Activated naive CD8-positive, alpha-beta T cell treated with anti-CD3 and anti-CD28 coated beads, Interleukin-2, amount 50 U/mL, for 24 hours (primary cell): ENCODE measurements around the gene BCAS1.

Source experiments
- ATAC-seq: fragments of 150-1000 bp; cut with Tn5 transposase; one replicate; pipeline ENCODE4 v1.10.0; 2021
- DNase-seq: peaks from one replicate; pipeline ENCODE4 v3.0.0; 2021
- H3K27ac Mint-ChIP-seq: one replicate; pipeline ENCODE4 v1.8.0; 2021; ENCODE audit warnings: mild to moderate bottlenecking, mixed read lengths
- H3K27me3 Mint-ChIP-seq: one replicate; pipeline ENCODE4 v1.8.0; 2021; ENCODE audit warnings: mixed read lengths
- H3K36me3 Mint-ChIP-seq: one replicate; pipeline ENCODE4 v1.8.0; 2021; ENCODE audit warnings: low read depth, mixed read lengths
- H3K4me1 Mint-ChIP-seq: one replicate; pipeline ENCODE4 v1.8.0; 2021; ENCODE audit warnings: mixed read lengths
- H3K4me3 Mint-ChIP-seq: one replicate; pipeline ENCODE4 v1.8.0; 2021; ENCODE audit warnings: mild to moderate bottlenecking, moderate library complexity, mixed read lengths
- H3K9me3 Mint-ChIP-seq: one replicate; pipeline ENCODE4 v1.8.0; 2021; ENCODE audit warnings: mixed read lengths

BCAS1 gene

DNA sequence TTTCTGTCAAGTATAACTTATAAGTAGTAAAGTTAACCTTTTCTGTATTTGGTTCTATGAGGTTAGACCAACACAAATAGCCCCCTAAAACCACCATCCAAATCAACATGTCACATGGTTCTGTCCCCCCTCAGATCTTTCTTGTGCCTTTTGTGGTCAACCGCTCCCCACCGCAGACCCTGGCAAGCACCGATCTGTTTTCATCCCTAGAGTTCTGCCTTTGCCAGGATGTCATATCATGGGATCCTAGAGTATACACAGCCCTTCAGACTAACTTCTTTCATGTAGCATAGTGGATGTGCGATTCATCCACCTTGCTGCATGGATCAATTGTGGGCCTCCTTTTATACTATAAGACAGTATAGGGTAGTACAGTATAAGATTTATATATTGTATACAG, 124.3 kb downstream of the BCAS1 start:
- no peak overlapping the region for H3K4me3 Mint-ChIP-seq
- no peaks in the 10 kb centered on the region for H3K36me3 Mint-ChIP-seq
- no peaks in the 10 kb centered on the region for H3K9me3 Mint-ChIP-seq
- no peaks in the 10 kb centered on the region for H3K27me3 Mint-ChIP-seq
- no peak overlapping the region for H3K27ac Mint-ChIP-seq
- DNase-seq (no peak), ATAC-seq (no peak)
- peaks cover 48% of the 10 kb centered on the region for H3K4me1 Mint-ChIP-seq

DNA sequence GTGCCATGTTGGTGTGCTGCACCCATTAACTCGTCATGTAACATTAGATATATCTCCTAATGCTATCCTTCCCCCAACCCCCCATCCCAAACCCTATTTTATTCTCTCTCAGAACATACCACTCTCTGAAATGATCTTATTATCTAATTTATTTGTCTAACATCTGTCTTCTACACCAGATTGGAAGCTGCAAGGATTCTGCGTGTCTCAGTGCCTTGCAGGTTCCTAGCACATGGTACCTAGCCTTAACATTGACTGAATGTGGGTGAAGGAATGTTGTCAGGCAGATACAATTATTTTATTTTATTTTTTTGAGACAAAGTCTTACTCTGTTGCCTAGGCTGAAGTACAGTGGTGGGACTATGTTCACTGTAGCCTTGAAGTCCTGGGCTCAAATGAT, 124.9 kb downstream of the BCAS1 start:
- Mint-ChIP-seq H3K27ac (no peak overlapping the region), H3K9me3 (no peaks in the 10 kb centered on the region), H3K36me3 (no peaks in the 10 kb centered on the region), H3K4me1 (peaks cover 51% of the 10 kb centered on the region), H3K4me3 (no peak overlapping the region), H3K27me3 (no peaks in the 10 kb centered on the region)
- no peak for DNase-seq
- no peak for ATAC-seq

DNA sequence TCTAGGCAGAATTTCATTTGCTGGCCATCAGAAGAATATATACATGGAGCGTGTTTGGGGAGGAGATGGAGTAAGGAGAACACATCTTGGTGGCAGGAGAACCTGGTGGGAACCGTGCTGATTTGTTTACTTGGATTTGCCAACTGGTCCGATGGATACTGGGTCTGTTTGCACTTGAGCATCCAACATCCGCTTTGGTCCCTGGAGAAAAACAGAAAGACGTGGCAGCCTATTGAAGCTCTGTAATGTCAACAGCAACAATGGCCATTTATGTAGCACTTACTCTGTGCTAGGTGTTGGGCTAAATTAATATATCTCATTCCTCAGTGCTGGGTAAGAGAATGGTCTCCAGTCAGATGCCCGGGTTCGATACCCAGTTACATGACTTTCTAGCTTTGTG, 125.6 kb downstream of the BCAS1 start:
- Mint-ChIP-seq H3K4me1 (peaks cover 49% of the 10 kb centered on the region), H3K4me3 (peak overlapping the region; percentile 19), H3K9me3 (no peaks in the 10 kb centered on the region), H3K27ac (no peak overlapping the region), H3K36me3 (no peaks in the 10 kb centered on the region), H3K27me3 (no peaks in the 10 kb centered on the region)
- DNase-seq (no peak), ATAC-seq (no peak)

DNA sequence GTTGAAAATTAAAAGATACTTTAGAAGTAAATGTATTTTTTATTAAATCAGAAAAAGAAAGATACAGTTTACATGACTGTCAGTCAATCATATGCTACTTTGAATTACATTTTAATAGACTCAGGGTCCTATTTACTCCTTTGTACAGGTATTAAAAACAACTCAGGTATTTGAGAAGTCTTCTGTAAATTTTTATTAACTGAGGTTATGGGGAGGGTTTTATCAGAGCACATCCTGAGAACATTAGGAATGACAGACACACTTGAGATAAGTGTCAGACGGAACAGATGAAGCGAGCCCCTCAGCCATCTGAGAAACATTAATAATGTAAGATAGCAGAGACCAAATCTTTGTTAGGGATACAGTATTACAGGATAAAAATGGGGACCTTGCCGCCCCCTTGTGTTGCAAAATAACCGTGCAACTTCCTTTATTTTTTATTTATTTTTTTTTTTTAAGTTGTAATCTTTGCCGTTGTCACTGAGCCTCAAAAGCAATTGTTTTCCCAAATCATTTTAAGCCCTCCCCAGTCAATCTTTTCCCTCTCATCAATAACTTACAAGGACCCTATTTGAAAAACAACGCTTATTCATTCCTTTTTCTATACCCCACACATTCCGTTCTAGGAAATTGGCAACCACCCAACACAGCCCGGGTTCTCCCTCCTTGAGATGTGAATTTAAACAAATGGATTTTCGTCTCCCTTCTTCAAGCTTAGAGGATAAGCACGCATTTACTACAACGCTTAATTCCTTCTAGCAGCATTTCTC, 126.7 kb downstream of the BCAS1 start:
- Mint-ChIP-seq H3K9me3 (no peaks in the 10 kb centered on the region), H3K27me3 (no peaks in the 10 kb centered on the region), H3K4me3 (no peak overlapping the region), H3K27ac (no peak overlapping the region), H3K36me3 (no peaks in the 10 kb centered on the region), H3K4me1 (peaks cover 45% of the 10 kb centered on the region)
- no peak for ATAC-seq
- DNase-seq: peak; percentile 34

DNA sequence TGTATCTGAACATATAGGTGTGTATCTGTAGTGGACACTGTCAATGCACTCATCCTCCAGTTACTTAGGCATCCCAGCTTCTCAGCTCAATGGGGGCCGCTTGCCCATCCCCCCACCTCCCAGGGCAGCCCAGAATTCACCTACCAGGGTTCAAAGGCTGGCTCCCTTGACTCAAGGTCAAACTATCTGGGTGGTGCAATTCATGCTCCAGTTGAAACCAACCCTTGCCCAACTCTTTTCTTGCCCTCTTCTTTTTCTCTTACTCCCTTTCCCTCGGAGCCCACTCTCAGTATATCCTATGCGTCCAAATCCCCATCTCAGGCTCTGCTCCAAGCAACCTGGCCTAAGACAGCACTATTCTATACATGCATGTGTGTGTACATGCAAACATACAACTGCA, 127.4 kb downstream of the BCAS1 start:
- no peaks in the 10 kb centered on the region for H3K27me3 Mint-ChIP-seq
- ATAC-seq (no peak), DNase-seq (no peak)
- H3K27ac Mint-ChIP-seq: no peak overlapping the region
- no peaks in the 10 kb centered on the region for H3K36me3 Mint-ChIP-seq
- H3K4me1 Mint-ChIP-seq: peaks cover 41% of the 10 kb centered on the region
- H3K4me3 Mint-ChIP-seq: no peak overlapping the region
- no peaks in the 10 kb centered on the region for H3K9me3 Mint-ChIP-seq

DNA sequence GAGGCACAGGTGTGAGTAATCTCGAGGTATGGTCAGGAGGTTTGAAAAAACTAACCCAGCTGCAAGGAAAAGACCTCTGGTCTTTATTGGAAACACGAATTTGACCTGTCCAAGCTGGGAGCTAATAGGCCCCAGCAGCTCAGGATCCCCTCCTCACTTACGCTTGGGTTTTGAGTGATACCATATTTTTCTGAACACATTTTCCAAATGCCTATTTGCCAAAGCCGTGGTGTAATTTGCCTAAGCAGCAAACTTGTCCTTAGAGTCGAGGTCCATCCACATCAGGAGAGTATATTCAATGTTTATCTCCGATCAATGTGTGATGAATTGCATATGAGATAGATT, 128.0 kb downstream of the BCAS1 start:
- Mint-ChIP-seq H3K4me3 (no peak overlapping the region), H3K36me3 (no peaks in the 10 kb centered on the region), H3K27me3 (no peaks in the 10 kb centered on the region), H3K27ac (no peak overlapping the region), H3K4me1 (peaks cover 40% of the 10 kb centered on the region), H3K9me3 (no peaks in the 10 kb centered on the region)
- DNase-seq (no peak), ATAC-seq (peak; percentile 2)

DNA sequence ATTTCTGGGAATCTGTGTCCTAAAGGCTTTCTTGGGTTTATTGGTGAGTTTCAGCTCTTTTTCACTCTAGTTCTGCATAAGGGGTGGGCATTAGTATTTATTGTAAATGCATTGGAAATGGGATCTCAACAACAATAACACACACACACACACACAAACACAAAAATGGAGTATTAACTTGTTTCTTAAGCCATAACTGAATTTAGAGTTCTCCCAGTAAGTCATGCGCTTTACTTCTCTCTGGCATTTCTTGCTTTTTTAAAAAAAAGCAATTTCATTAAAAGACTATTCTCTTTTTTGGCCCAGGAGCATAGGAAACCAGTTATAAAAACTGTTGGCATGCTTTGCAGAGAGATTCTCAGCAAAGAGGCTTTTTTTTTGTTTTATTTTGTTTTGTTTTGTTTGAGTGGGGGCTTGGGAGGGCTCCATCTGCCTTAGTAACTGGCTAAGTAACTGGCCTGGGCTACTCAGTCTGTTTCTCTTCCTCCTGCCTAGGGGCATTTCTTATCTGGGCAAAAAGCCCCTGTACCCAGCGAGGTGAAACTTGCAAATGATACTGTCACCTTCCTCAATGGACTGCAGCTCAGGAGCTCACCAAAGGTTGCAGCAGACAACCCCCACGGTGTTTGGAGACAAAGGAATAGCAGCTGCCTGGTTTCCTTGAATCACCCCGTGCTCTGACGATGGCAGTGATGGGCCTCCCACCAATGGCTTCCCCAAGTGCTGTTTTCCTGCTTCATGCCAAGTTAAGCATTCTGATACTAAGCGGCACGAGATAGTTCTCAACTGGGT, 128.5 kb downstream of the BCAS1 start:
- Mint-ChIP-seq H3K4me1 (peaks cover 37% of the 10 kb centered on the region), H3K9me3 (no peaks in the 10 kb centered on the region), H3K36me3 (no peaks in the 10 kb centered on the region), H3K4me3 (no peak overlapping the region), H3K27me3 (no peaks in the 10 kb centered on the region), H3K27ac (peak overlapping the region; percentile 40)
- no peak for ATAC-seq
- no peak for DNase-seq

DNA sequence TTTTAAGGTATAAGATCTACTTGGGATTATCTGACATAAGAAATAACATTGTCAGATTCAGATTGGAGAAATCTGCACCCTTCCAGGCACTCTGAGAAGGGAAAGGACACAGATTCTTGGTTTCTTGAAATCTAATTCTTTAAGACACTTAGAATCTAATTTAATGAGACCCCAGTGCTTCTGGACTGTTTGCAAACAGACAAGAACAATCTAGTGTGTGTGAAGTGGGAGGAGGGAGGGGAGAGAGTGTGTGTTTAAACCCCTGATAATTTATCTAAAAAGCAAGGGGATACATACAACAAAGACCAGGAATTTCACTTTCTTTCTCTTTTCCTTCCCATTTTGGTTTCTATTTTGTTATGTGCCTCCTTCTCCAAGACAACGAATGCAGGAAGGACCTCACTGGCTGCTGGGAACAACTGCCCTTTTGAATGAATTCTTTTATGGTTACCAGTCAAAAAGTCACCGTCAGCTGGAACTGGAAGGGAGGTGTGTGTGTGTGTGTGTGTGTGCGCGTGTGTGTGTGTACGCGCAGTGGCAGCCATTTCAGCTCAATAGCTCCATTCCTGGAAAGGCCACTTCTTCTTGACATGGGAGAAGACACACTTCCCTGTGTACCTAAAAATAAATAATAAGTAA, 129.4 kb downstream of the BCAS1 start:
- ATAC-seq (no peak), DNase-seq (no peak)
- Mint-ChIP-seq H3K27me3 (no peaks in the 10 kb centered on the region), H3K36me3 (no peaks in the 10 kb centered on the region), H3K4me1 (peaks cover 39% of the 10 kb centered on the region), H3K9me3 (no peaks in the 10 kb centered on the region), H3K4me3 (no peak overlapping the region), H3K27ac (no peak overlapping the region)

DNA sequence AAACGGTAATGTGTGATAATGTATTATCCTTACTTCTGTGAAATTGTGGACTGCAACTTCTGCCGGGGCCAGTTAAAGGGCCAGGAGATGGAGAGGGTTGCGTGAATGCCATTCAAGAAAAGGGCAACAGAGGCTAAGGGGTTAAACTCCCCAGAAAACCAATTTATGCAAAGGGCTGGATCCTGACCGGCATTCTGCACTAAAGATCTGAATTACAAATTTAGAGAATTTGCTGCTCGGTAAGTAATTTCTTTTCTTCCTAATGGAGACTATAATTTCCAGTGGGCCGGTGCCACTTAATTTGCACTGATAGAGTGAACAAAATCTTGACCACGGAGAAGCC, 130.1 kb downstream of the BCAS1 start:
- Mint-ChIP-seq H3K4me3 (no peak overlapping the region), H3K36me3 (no peaks in the 10 kb centered on the region), H3K27ac (no peak overlapping the region), H3K9me3 (no peaks in the 10 kb centered on the region), H3K27me3 (no peaks in the 10 kb centered on the region), H3K4me1 (peaks cover 46% of the 10 kb centered on the region)
- ATAC-seq (no peak), DNase-seq (no peak)

DNA sequence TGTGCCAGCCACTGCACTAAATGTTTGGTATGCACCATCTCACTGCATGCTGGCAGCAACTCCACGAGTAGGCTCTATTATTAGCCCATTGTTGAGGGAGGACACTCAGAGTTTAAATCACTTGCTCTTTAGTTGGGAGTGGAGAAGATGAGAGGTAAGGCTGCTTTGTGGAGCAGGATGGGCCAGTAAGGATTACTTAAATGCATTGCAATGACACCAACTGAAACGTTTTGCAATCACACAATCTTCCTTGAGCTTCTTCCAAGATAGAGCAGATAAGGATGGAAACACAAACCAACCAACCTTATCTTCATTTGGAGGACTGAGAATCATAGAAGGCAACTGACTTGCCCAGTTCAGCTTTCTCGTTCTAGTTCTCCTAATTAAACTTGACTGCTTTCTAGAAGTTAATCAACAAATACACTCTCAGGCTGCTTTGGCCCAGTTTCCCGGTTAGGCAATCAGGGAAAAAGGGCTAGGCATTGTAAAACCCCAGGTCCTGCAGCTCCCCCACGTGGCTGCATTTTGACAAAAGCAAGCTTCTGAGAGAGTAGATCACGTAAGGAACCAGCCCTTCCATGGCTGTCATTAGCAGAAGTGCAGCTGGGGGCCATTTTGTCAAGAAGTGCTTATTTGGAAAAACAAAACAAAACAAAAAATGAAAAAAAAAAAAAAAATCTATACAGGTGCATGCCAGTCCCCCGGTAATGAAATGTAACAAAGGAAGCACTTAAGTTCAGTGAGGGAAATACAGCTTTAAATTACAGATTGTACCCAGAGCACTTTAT, 130.6 kb downstream of the BCAS1 start:
- Mint-ChIP-seq H3K27me3 (no peaks in the 10 kb centered on the region), H3K4me3 (no peak overlapping the region), H3K27ac (no peak overlapping the region), H3K4me1 (peaks cover 52% of the 10 kb centered on the region), H3K9me3 (no peaks in the 10 kb centered on the region), H3K36me3 (no peaks in the 10 kb centered on the region)
- ATAC-seq (peak; percentile 73), DNase-seq (peak; percentile 84)

DNA sequence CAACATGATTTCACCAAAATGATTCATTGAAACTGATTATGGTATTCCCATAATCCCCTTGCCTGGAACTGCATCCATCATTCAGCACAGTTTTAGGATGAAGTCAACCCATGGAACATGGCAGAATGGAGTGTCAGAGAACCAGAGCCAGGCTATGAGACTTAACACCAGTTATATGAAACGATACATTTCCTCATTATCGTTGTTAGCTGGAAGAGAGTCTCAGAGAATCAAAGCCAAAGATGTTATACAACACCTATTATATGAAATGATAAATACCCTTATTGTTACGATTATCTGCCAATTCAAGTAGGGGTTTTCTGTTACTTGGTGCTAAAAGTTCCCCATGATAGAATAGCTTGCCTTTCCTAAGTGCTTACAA, 131.2 kb downstream of the BCAS1 start:
- H3K27ac Mint-ChIP-seq: no peak overlapping the region
- no peak for ATAC-seq
- H3K4me1 Mint-ChIP-seq: peaks cover 55% of the 10 kb centered on the region
- H3K27me3 Mint-ChIP-seq: no peaks in the 10 kb centered on the region
- no peak for DNase-seq
- no peaks in the 10 kb centered on the region for H3K36me3 Mint-ChIP-seq
- no peak overlapping the region for H3K4me3 Mint-ChIP-seq
- no peaks in the 10 kb centered on the region for H3K9me3 Mint-ChIP-seq

DNA sequence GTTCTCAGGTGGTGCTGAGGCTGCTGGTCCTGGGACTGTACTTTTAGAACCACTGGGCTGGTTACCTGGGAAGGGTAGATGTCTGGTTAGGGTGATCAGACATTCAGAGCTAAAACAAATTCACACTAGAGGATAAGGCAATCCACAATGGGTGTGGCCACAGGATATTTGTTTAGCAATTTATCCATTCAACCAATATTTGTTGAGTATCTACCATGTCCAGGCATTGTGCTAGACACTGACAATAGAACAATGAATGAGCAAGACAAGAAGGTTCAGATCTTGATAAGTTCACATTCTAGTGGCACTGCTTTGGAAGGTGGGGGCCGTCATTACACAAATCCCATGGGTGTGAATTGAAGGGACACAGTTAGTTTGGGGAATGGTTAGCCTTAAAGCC, 131.7 kb downstream of the BCAS1 start:
- Mint-ChIP-seq H3K4me3 (no peak overlapping the region), H3K9me3 (no peaks in the 10 kb centered on the region), H3K27ac (no peak overlapping the region), H3K27me3 (no peaks in the 10 kb centered on the region), H3K36me3 (no peaks in the 10 kb centered on the region), H3K4me1 (peaks cover 57% of the 10 kb centered on the region)
- ATAC-seq (no peak), DNase-seq (no peak)

DNA sequence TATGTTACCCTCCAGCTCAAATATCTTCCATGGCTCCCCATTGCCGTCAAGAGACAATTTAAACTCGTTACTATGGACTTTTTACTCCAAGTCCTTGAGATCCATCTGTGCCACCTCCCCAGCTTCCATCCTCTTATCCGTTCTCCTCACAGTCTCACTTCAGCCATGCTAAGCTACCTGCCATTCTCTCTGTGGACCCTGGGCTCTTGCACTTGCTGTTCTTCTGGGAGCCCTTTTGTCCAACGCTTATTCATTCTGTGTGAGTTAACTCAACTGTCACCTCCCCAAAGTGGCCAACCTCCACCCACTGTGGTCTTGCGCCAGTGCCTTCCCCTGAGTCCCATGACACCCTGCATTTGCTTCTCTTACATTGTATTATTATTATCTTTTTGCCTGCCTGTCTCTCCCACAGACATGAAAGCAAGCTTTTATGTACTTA, 132.4 kb downstream of the BCAS1 start:
- ATAC-seq: no peak
- H3K4me3 Mint-ChIP-seq: no peak overlapping the region
- H3K27me3 Mint-ChIP-seq: no peaks in the 10 kb centered on the region
- no peaks in the 10 kb centered on the region for H3K9me3 Mint-ChIP-seq
- H3K27ac Mint-ChIP-seq: peak overlapping the region; percentile 15
- peaks cover 62% of the 10 kb centered on the region for H3K4me1 Mint-ChIP-seq
- no peak for DNase-seq
- no peaks in the 10 kb centered on the region for H3K36me3 Mint-ChIP-seq

DNA sequence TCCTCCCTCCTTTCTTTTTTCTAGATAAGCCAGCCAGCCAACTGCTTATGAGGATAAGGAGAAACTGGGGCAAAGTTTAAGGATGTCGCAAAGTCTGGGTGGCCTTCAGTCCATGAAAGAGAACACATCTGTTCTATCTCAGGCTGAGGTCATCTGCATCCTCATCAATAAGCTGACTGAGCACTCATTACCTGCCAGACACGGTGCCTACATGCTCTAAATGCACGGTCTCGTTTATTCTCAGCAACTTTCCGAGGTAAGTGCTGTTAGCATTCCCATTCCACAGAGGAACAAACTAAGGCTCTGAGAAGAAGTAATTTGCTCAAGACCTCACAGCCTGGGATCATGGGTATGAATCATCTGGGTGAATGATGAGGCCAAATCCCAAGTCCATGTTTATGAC, 133.1 kb downstream of the BCAS1 start:
- no peaks in the 10 kb centered on the region for H3K36me3 Mint-ChIP-seq
- peaks cover 63% of the 10 kb centered on the region for H3K4me1 Mint-ChIP-seq
- DNase-seq (no peak), ATAC-seq (no peak)
- no peak overlapping the region for H3K4me3 Mint-ChIP-seq
- H3K9me3 Mint-ChIP-seq: no peaks in the 10 kb centered on the region
- H3K27me3 Mint-ChIP-seq: no peaks in the 10 kb centered on the region
- no peak overlapping the region for H3K27ac Mint-ChIP-seq
